NAMALWA (cell line): Measurements from ENCODE around the gene KBTBD7.

ENCODE experiments used
- DNase-seq: peaks from one replicate; pipeline ENCODE4 v3.0.0-alpha.2; 2015; ENCODE audit warnings: low spot score

The KBTBD7 gene, protein sequence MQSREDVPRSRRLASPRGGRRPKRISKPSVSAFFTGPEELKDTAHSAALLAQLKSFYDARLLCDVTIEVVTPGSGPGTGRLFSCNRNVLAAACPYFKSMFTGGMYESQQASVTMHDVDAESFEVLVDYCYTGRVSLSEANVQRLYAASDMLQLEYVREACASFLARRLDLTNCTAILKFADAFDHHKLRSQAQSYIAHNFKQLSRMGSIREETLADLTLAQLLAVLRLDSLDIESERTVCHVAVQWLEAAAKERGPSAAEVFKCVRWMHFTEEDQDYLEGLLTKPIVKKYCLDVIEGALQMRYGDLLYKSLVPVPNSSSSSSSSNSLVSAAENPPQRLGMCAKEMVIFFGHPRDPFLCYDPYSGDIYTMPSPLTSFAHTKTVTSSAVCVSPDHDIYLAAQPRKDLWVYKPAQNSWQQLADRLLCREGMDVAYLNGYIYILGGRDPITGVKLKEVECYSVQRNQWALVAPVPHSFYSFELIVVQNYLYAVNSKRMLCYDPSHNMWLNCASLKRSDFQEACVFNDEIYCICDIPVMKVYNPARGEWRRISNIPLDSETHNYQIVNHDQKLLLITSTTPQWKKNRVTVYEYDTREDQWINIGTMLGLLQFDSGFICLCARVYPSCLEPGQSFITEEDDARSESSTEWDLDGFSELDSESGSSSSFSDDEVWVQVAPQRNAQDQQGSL

DNA sequence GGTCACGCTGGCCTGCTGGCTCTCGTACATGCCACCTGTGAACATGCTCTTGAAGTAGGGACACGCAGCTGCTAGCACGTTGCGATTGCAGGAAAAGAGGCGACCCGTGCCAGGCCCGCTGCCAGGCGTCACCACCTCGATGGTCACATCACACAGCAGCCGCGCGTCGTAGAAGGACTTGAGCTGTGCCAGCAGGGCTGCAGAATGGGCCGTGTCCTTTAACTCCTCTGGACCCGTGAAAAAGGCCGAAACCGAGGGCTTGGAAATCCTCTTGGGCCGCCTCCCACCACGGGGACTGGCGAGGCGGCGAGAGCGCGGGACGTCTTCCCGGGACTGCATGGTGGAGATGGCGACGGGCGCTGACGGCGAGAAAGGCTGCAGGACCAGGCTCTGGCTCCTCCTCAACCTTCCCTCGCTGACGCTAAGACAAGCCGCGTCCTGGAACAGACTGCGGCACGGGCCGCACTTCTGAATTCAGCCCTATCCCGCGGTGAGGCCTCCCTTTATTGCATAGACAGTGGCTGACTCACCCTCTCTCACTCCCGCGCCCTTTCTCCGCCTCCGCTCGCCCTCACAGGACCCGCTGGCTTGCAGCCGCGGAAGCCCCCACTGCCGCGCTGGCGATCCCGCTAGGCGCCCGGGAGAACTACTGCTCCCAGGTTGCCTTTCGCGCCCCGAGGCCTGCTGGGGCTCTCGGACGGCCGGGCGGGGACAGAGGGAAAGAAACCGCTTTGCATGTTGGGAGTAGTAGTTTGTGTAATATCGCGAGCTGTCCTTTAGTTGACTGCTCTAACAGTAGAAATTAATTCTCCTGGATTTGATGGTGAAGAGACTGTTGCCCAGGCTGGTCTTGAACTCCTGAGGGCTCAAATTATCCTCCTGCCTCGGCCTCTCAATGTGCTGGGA, at the start of gene KBTBD7:
Gene KBTBD7, minus strand, starts transcription at position 651 of the 906 bp plus-strand sequence. Its CDS starts 312 bp downstream, at position 339.
- peak; percentile 94 for DNase-seq

DNA sequence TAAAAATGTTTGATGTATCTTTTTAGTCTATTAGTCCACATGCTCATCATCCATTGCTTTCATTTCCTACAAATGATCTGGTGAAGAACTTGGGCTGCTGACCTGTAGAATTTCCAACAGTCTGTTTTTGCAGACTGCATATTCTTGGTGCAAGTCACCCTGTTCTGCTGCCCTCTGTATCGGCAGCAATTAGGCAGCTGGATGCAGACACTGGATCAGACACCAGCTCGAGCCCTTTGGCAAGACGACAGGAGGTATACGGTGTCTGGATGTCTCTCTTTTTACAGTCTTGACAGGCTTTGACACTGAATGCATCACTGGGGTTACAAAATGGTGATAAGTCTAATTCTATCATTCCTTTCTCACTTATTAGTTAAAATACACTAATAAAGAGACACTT, 47.3 kb upstream of the KBTBD7 start:
- DNase-seq = no peak

DNA sequence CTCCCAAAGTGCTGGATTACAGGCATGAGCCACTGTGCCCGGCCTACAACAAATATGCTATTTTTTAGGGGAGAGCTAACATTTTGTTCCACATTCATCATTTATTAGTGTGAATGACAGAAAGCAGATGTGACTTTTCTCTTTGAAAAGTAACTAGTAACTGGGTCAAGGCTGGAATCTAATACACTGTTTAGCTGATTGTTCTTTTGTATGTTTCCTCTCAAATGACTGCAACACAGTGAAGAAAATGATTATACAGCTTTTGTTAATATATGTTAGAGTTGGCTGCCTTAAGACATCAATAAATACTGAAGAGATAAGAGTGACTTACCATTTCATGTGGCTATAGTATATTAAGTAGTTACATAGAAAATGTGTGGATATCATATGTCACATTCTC, 42.0 kb upstream of the KBTBD7 start:
- no peak for DNase-seq

DNA sequence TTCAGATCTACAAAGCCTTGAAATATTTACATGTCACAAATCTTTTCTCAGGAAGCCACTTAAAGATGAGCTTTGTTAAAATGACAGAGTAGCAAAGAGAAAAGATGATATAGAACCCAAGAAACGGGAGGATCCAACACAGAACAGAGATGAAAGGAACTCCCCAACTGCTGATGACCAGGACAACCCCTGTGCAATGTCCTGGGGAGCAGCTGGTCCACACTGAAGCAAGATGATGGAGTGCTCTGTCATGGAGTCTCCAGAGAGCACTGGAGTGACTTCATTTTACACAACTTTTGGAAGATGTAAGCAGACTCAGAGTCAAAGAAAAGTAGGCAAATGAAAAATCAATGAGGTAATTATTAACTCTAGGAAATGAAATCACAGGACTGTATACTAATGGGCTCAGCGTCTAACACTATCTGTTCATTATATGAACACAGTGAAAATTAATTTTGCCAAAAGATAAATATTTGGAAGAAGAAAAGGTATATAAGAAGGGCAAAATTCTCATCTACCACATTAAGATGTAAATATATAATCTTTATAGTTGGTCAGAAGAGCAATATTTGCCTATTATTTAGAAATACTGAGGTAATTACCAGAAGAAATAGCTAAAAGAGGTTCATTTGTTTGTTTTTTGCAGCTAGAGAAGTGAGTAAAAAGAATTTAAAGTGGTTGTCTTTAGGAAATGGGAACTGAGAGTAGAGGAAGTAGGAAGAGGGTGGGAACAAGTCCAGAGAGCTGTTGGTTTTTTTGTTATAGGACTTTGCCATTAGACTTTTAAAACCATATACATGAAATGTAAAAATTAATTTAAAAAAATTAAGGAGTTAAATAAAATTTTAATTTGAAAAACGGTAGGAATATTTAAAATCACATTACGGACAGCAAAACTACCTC, 38.5 kb upstream of the KBTBD7 start:
- DNase-seq = no peak

DNA sequence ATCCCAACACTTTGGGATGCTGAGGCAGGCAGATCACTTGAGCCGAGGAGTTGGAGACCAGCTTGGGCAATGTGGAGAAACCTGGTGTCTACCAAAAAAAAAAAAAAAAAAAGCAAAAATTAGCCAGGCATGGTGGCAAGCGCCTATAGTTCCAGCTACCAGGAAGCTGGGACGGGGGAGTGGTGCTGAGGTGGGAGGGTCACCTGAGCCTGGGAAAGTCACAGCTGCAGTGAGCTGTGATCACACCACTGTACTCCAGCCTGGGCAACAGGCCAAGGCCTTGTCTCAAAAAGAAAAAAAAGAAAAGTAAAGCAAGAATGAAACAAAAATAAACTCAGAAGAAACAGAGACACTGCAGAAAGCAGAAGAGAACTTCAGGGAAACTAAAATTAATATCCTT, 37.4 kb upstream of the KBTBD7 start:
- DNase-seq = peak; percentile 47

DNA sequence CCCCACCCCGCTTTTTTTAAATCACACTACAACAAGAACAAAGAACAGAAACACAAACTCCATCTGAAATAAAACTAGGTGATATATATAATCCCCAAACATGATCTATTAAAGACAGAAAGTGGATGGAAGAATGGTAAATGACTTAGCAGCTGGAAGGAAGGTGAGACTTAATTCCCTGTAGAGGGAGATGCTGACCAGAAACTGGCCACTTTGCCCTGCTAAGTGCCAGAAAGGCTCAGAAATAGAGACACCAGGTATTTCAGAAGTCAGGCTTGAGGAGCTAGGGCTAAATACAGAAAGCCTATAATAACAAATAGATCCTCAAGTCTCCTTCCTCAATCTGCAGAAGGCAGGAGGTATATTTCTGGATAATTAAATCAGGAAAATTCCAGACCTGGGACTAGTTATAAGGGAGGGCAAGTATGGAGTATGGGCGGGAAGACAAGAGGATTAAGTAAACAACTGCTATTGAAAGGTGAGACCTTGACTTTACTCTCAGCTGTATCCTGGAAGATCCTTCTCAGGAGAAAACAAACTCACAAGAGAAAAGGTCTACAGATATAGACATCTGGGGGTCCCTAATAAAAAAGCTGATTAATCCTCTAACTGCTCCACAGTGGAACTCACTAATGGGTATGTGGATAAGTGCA, 36.8 kb upstream of the KBTBD7 start:
- no peak for DNase-seq

DNA sequence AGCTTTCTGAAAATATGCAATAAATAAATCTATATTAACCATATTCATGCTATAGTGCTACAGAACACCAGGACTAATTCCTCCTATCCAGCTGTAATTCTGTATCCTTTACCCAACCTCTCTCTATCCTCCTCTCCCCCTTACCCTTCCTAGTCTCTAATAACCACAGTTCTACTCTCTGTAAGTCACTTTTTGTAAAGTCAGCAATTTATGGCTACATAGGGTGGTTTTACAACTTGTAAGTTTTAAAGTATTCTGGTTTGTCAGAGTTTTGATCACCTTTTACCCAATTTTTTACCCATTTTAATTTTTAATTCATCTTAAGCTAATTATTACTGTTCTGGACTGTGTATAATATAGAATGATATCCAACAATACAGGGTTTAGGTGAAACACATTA, 35.0 kb upstream of the KBTBD7 start:
- DNase-seq = no peak

DNA sequence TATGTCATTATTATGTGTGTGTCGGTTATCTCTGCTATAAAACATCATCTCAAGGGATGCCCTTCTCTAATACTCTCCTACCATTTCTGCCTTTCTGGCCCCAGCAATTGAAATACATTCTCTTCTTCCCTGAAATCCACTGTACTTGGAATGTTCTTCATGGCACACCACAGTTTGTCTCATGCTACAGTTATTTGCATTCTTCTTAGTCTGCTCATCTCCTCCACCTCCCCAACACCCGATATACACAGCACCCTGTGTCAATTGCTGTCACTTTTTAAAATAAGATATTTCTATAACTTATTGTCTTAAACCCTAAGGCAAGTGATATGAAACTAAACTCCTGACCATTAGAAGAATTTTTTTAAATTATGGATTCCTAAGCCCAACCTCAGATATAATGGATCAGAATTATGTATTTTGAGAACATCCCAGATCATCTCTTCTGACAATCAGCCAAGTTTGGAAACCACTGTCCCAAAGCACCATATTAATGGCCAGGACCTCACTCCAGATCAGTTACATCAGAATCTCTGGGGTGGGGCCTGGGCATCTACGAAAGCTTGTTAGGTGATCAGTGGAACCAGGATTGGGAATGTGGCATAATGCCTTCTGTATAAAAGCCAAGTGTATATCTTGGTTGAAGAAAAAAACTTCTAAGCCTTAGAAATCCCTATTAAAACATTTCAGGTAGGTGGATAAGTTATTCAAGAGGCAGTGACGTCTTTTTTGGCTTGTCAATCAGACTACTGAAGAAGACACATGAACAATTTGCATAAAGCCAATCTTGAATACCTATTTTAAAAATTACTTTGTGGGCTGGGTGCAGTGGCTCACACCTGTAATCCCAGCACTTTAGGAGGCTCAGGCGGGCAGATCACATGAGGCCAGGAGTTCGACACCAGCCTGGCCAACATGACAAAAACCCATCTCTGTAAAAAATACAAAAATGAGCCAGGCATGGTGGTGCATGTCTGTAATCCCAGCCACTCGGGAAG, 30.0 kb upstream of the KBTBD7 start:
- no peak for DNase-seq

DNA sequence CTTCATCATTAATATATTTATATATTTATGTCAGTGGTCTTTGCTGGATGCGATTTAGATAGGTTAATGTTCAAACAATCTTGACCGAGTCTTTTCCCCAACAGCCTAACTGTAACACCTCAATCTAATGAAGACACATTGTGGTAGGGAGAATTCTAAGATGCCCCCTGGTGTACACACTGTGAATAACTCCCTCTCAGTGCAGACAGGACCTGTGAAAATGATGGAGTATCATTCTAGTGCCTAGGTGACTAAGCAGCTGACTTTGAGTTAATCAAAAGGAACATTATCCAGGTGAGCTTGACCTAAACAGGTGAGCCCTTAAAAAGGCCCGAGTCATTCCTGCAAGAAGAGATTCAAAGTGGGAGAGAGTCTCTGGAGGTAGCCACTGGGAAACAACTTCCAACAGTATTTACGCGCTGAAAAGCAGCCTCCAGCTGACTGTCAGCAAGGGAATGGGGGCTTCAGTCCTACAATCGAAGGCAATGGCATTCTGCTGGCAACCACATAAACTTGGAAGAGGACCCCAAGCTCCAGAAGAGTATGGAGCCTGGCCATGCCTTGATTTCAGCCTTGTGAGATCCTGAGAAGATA, 28.0 kb upstream of the KBTBD7 start:
- DNase-seq = peak; percentile 81

DNA sequence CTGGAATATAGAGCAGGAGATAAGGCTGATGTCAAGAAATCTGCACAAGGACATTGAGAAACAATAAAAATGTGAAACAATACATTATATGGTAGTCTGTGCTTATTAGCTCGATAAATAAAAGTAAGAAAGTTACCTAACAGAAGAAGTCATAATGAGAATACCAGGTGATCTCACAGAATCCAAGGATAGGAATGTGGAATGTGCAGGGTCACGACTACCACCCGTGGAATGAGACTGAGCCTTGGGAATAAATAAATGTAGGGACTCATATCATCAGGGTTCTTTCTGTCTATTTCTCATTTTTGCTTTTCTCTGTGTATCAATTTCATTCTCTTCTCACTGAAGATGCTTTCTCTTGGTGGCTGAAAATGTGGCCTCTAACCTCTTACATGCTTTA, 26.0 kb upstream of the KBTBD7 start:
- no peak for DNase-seq

DNA sequence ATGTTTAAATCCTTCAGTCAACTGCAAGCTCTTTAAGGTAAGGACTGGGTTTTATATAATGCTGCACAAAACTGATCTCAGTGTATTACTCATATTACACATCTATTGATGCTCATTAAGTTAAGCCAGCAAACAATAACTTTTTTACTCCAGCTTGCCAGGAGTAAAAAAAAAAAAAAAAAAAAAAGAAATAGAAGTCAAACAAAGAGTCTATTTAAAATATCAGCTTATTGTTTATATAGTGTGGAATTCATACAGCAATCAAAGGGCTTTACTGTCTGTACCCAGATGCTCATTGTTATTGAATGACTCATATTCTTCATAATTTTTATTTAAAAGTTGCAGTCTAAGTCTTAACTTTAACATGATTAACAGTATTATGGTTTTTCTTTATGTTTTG, 21.8 kb upstream of the KBTBD7 start:
- no peak for DNase-seq

DNA sequence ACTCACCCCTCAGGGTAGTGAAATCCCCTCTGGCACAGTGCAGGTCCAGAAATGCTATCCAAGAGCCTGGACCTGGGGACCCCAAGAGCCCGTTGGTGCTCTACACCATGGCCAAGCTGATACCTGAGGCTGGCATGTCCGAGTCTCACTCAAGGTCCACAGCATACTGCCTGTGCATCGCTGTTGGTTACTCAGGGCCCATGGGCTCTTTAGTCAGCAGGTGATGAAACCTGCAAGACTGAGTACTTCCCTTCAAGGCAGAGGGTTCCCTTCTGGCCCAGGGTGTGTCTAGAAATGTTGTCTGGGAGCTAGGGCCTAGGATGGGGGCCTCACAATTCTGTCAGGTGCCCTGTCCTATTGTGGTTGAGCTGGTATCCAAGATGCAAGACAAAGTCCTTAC, 19.6 kb upstream of the KBTBD7 start:
- no peak for DNase-seq

DNA sequence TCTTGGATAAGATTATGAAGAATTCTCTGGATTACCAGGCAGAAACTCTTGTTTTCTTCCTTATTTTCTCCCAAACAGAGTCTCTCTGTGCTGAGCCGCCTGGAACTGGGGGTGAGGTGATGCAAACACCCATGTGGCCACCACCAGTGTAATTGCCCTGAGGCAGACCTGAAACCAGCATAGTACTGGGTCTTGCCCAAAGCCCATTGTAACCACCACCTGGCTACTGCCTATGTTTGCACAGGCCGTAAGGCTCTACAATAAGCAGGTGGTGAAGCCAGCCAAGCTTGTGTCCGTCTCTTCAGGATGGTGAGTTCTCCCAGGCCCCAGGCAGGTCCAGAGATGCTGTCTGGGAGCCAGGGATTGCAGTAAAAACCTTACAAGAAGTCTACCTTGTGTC, 18.9 kb upstream of the KBTBD7 start:
- no peak for DNase-seq

DNA sequence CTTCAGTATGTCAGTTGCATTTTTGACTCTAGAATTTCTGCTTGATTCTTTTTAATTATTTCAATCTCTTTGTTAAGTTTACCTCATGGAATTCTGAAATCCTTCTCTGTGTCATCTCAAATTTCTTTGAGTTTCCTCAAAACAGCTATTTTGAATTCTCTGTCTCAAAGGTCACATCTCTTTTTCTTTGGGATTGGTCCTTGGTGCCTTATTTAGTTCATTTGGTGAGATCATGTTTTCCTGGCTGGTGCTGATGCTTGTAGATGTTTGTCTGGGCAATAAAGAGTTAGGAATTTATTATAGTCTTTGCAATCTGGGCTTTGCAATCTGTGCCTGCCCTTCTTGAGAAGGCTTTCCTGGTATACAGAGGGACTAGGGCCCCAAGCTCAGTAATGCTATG, 18.5 kb upstream of the KBTBD7 start:
- no peak for DNase-seq

DNA sequence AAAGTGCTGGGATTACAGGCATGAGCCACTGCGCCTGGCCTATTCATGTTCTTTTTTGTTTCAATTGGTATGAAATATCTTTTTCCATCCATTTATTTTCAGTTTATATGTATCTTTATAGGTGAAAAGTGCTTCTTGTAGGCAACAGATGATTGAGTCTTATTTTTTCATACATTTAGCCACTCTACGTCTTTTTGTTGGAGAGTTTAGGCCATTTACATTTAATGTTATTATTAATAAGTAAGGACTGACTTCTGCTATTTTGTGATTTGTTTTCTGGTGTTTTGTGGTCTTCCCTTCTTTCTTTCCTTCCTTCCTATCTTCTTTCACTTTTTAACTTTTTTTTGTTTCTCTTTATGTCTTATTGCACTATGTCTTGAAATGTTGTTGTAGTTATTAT, 16.7 kb upstream of the KBTBD7 start:
- DNase-seq = no peak

DNA sequence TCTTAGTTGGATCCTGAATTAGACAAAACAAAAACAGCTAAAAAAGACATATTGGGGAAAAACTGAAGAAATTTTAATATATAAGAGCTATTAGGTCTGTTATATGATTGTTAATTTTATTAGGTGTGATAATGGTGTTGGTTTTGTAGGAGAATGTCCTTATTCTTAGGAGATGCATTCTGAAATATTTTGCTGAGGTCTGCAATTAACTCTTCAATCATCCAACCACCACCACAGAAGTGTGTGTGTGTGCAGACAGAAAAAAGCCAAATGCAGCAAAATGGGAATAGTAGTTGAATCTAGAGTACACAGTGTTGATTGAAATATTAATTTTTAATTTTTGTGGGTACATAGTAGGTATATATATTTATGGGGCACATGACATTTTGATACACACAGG, 12.1 kb upstream of the KBTBD7 start:
- DNase-seq = no peak

DNA sequence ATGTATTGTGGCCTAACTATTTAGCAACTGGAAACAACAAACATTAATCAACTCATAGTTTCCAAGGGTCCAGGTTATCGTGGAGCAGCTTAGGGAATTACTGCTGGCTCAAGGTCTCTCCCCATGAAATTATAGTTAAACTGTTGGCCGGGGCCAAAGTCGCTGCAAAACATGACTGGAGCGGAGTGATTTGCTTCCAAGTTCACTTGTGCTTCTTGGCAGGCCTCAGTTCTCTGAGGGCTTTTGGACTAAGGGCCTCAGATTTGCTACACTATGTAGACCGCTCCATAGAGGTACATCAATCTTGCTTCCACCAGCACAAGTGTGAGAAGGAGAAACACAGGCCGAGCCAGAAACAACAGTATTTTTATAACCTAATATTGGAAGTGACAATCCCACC, 9.4 kb upstream of the KBTBD7 start:
- no peak for DNase-seq

DNA sequence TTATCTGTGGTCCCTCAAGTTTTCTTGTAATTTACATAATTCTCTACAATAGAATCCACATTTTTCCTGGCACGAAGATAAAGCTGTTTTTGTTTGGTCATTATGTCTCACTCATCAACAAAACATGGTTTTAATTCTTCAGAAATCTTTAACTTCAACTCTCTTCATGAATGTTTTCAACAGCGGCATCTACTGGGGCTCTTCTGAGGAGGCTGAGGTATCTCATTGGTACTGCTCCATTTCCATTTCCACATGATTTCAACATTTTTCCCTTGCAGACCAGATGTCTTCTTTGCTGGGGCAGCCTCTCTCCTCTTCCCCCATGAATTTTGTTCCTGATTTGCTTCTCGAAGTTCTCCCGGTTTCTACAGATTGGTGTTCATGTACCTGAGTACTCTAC, 5.8 kb upstream of the KBTBD7 start:
- no peak for DNase-seq

DNA sequence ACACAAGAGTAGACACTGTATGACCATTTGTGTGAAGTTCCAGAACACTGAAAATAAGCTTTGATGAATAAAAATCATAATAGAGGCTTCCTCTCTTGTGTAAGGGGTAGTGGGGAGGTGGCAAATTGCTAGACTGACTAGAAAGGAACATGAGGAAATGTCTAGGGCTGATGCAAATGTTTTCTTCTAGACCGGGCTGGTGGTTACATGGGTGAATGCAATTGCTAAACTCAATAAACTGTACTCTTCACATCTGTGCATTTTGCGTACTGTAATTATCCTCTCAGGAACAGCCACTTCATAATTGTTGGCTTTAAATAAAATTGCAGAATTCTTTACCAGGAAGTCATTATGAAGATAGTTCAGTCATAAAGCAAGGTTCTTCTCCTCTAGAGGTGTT, 5.2 kb upstream of the KBTBD7 start:
- peak; percentile 83 for DNase-seq
